ENCODE data around the gene NOP9.

The NOP9 gene

DNA sequence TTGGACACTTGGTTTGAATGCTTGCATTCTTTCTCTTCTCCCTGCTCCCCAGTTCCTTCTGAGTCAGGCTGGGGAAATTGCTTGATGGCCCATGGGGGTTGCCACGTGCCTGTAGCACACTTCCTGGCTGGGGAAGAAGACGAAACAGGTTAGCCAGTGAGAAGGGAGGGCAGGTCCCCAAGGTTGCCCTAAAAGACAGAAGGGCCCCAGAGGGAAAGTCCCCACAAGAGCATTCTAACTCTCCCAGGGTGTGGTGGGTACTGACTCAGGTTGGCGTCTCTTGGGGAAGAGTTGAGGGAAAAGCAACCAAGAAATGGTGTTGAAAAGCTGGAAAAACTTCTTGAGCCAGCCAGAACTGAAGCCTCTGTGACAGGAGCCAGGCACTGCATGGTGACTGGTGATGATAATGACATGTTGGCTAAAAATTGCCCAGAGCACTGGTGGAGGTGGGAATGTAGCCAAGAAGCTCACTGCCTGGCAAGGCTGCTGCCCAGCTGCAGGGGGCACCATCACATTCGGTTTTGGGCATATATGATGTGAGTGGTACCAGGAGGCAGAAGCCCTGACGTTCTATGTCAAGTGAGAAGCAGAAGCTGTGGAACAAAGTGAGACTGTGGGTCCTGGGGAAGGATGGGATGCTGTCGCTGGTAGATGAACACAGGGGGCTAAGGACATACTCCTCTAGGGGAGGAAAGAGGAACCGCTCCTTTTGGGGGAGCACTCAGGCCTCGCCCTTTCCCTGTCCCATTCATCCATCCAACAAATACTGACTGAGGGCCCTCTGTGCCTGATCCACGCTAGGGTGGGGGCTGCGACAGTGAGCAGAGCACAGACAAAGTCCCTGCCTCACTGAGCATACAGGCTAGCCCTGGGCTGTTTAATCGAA lies 20.1 kb upstream of the NOP9 start:
- DNase-seq (ENCODE audit: extremely low spot score), result no peak
- POLR2A ChIA-PET, result interaction anchor here (5.3 kb wide), 1 partner anchor 8 kb away, joined by 39 read pairs; the partner anchor contains the start of gene RABGGTA
- CTCF ChIA-PET, result interaction anchor here (1.1 kb wide), 1 partner anchor 52 kb away, joined by 3 read pairs; no protein-coding TSS in a partner anchor
- no peak for TF ChIP-seq BHLHE40 (IDR thresholded peaks at IDR 0.05; ENCODE audit: borderline replicate concordance)
- no peak for TF ChIP-seq NFRKB (IDR thresholded peaks at IDR 0.05)
- TF ChIP-seq, protein P1, sequence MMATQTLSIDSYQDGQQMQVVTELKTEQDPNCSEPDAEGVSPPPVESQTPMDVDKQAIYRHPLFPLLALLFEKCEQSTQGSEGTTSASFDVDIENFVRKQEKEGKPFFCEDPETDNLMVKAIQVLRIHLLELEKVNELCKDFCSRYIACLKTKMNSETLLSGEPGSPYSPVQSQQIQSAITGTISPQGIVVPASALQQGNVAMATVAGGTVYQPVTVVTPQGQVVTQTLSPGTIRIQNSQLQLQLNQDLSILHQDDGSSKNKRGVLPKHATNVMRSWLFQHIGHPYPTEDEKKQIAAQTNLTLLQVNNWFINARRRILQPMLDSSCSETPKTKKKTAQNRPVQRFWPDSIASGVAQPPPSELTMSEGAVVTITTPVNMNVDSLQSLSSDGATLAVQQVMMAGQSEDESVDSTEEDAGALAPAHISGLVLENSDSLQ (IDR thresholded peaks at IDR 0.05), result no peak
- no peak for TF ChIP-seq ARNT (IDR thresholded peaks at IDR 0.05)

DNA sequence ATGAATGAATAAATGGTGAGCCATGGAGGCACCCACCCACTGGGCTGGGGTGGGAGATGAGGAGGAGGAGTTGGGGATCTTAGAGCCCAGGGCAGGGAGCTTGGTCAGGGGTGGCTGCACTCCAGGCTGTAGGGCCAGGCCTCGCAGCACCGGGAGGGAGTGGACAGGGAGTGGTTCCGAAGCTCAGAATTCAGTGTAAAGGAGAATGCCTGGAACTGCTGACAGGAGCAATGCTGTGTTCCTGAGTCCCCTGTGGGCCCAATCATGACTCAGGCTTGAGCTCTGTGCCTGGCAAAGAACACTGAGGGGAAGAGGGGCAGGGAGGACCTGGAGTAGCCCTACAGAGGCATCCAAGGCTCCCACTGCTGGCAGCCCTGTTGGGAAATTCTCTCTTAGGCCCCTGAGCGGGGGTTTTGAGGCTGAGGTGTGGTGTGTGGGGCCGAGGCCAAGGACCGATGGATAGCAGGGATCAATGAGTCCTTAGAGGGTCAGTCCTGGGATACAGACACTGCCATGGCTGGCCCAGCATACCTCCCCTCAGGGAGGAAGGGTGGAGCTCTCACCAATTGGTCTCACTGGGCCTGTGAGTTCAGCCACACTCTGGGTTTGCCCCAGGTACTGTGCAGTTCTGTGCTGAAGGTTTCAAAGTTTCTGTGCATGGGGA lies 18.7 kb upstream of the NOP9 start:
- no peak for TF ChIP-seq BHLHE40 (IDR thresholded peaks at IDR 0.05; ENCODE audit: borderline replicate concordance)
- TF ChIP-seq, protein P1 (IDR thresholded peaks at IDR 0.05), result no peak
- no peak for TF ChIP-seq TARDBP (IDR thresholded peaks at IDR 0.05)
- no peak for TF ChIP-seq ELF4 (IDR thresholded peaks at IDR 0.05)
- no peak for TF ChIP-seq FOXK2 (IDR thresholded peaks at IDR 0.05)
- ChIA-PET CTCF (interaction anchor here (0.6 to 1.2 kb wide), 3 partner anchors 9 to 51 kb away, joined by 3 to 5 read pairs (median 4); partner anchors contain the start of gene RABGGTA), POLR2A (interaction anchor here (1.6 to 5.3 kb wide), 2 partner anchors 9 to 38 kb away, joined by 6 to 39 read pairs; partner anchors contain the start of genes RABGGTA and TINF2)
- no peak for DNase-seq (ENCODE audit: extremely low spot score)

DNA sequence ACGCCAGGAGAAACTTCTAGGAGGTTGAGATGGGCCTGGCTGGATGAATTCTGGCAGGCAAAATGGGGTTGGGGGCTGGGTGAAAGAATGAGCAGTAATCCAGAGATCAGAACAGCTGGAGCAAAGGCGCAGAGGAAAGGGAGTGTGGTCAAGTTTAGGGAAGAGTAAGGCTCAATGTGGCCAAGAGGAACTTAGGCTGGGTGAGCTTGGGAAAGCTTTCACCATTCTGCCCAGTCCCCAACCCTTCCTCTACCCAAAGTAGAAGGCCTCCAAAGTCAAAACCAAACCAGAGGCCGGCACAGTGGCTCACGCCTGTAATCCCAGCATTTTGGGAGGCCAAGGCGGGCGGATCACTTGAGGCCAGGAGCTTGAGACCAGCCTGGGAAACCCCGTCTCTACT lies 18.0 kb upstream of the NOP9 start:
- no peak for DNase-seq (ENCODE audit: extremely low spot score)
- TF ChIP-seq NFRKB (IDR thresholded peaks at IDR 0.05) (no peak), L3MBTL2 (conservative IDR thresholded peaks at IDR 0.05) (no peak), ZNF384 (IDR thresholded peaks at IDR 0.05) (no peak), SUZ12 (IDR thresholded peaks at IDR 0.05) (no peak), TARDBP (IDR thresholded peaks at IDR 0.05) (no peak), LEF1 (IDR thresholded peaks at IDR 0.05; ENCODE audit: borderline replicate concordance) (no peak), FOXM1 (IDR thresholded peaks at IDR 0.05; ENCODE audit: borderline replicate concordance) (no peak), BHLHE40 (IDR thresholded peaks at IDR 0.05; ENCODE audit: borderline replicate concordance) (no peak), FOXK2 (IDR thresholded peaks at IDR 0.05) (no peak), ARNT (IDR thresholded peaks at IDR 0.05) (no peak), FOXA1 (IDR thresholded peaks at IDR 0.05) (no peak), CTBP1 (IDR thresholded peaks at IDR 0.05; ENCODE audit: borderline replicate concordance) (no peak), ELF4 (IDR thresholded peaks at IDR 0.05) (no peak)
- TF ChIP-seq, protein P1 (IDR thresholded peaks at IDR 0.05), result no peak
- ChIA-PET POLR2A (interaction anchor here (1.6 to 5.3 kb wide), 2 partner anchors 10 to 39 kb away, joined by 6 to 39 read pairs; partner anchors contain the start of genes RABGGTA and TINF2), CTCF (interaction anchor here (1.2 kb wide), 1 partner anchor 10 kb away, joined by 5 read pairs; the partner anchor contains the start of gene RABGGTA)

DNA sequence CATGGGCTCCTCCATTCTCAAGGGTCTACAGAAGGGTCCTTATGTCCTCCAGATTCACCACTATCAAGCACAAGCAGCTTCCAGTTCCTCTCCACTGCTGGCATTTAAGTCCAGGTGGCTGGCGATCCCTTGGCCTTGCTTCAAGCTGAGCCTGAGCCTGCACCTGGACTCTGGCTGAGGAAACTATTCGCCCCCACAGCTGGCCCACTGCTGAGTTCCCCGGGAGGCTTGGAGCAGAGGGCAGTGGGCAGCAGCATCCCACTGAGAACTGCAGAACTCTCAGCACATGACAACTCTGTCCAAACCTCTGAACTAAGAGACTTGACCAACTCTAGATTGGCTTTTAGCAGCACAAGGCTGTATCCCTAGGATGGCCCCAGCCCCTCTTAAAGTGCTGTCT lies 16.9 kb upstream of the NOP9 start:
- TF ChIP-seq FOXM1 (IDR thresholded peaks at IDR 0.05; ENCODE audit: borderline replicate concordance), result no peak
- TF ChIP-seq ZNF384 (IDR thresholded peaks at IDR 0.05), result no peak
- TF ChIP-seq L3MBTL2 (conservative IDR thresholded peaks at IDR 0.05), result no peak
- TF ChIP-seq CTBP1 (IDR thresholded peaks at IDR 0.05; ENCODE audit: borderline replicate concordance), result no peak
- no peak for TF ChIP-seq FOXA1 (IDR thresholded peaks at IDR 0.05)
- TF ChIP-seq FOXK2 (IDR thresholded peaks at IDR 0.05), result no peak
- TF ChIP-seq HDGF (IDR thresholded peaks at IDR 0.05; ENCODE audit: borderline replicate concordance), result no peak
- DNase-seq (ENCODE audit: extremely low spot score), result no peak
- POLR2A ChIA-PET, result interaction anchor here (1.2 to 5.3 kb wide), 3 partner anchors 11 to 40 kb away, joined by 3 to 39 read pairs (median 6); partner anchors contain the start of genes DHRS1, NOP9, RABGGTA and TINF2
- CTCF ChIA-PET, result interaction anchor here (0.6 kb wide), 1 partner anchor 40 kb away, joined by 3 read pairs; no protein-coding TSS in a partner anchor

DNA sequence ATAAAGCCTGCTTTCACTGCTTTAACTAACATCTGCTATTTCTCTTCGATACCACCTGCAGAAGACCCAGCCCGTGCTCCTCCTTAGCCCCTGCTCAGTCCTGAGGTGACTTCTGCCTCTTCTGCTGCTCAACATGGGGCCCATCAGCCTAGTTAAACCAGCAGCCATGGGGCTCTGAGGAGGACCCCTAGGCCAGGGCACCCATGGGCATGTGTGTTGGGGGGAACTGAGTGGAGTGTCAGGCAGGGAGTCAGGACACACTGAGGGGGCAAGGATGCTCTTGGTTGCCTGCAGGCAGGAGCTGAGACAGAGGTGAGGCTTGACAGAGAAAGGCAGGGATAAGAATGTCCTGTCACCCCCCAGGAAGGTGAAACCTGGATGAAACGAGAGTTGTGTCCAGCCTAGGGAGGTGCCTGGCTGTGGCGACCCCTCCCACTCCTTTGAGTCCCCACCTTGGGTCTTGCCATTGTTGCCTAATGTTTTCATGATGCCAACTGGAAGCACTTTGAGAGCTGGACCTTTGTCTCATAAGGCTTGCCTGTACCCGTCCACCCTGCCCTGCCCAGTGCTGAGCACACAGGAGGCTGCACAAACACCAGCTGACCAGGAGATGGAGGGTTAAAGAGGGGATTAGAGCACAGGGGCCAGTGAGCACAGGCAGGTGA lies 15.7 kb upstream of the NOP9 start:
- ChIA-PET CTCF (interaction anchor here (1.1 kb wide), 1 partner anchor 148 kb away, joined by 3 read pairs; no protein-coding TSS in a partner anchor), POLR2A (interaction anchor here (0.8 to 5.3 kb wide), 2 partner anchors 12 to 42 kb away, joined by 3 to 39 read pairs; partner anchors contain the start of genes RABGGTA and TINF2)
- DNase-seq (ENCODE audit: extremely low spot score), result no peak
- no peak for TF ChIP-seq SUZ12 (IDR thresholded peaks at IDR 0.05)
- no peak for TF ChIP-seq FOXK2 (IDR thresholded peaks at IDR 0.05)
- no peak for TF ChIP-seq FOXM1 (IDR thresholded peaks at IDR 0.05; ENCODE audit: borderline replicate concordance)
- TF ChIP-seq, protein P1 (IDR thresholded peaks at IDR 0.05), result no peak
- TF ChIP-seq HDGF (IDR thresholded peaks at IDR 0.05; ENCODE audit: borderline replicate concordance), result no peak

Data from HEK293T (cell line).